ENCODE measurements around the gene SMC1A. TPM values are rescaled to one million over a fixed set of nuclear protein-coding genes. Genes with fewer than 3 reads are reported as not detected.

The SMC1A gene
- total RNA-seq, 4 donors from 2014 or later = 23.0 to 48.9 (median 30.4) TPM

- intact Hi-C loops (cut with DNase I; ENCODE audit: low total_unique reads) = no loop called here
- no peak overlapping the region for H3K4me3 ChIP-seq (ENCODE audit: low read depth, poor library complexity, severe bottlenecking)
- WGBS, 2 donors = 56 to 58% methylated on average over 14 of the region's 14 CpGs
- DNase-seq (ENCODE audit: low spot score in 2 of 2) = no peak
- TF ChIP-seq POLR2A (IDR thresholded peaks at IDR 0.05) = no peak
- TF ChIP-seq, protein P1, sequence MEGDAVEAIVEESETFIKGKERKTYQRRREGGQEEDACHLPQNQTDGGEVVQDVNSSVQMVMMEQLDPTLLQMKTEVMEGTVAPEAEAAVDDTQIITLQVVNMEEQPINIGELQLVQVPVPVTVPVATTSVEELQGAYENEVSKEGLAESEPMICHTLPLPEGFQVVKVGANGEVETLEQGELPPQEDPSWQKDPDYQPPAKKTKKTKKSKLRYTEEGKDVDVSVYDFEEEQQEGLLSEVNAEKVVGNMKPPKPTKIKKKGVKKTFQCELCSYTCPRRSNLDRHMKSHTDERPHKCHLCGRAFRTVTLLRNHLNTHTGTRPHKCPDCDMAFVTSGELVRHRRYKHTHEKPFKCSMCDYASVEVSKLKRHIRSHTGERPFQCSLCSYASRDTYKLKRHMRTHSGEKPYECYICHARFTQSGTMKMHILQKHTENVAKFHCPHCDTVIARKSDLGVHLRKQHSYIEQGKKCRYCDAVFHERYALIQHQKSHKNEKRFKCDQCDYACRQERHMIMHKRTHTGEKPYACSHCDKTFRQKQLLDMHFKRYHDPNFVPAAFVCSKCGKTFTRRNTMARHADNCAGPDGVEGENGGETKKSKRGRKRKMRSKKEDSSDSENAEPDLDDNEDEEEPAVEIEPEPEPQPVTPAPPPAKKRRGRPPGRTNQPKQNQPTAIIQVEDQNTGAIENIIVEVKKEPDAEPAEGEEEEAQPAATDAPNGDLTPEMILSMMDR (IDR thresholded peaks at IDR 0.05) = no peak
Observed at GRCh38 chrX:53356186-53356585, 66.3 kb downstream of the SMC1A start.

- no peak overlapping the region for H3K4me3 ChIP-seq (ENCODE audit: low read depth, poor library complexity, severe bottlenecking)
- DNase-seq (ENCODE audit: low spot score in 2 of 2) = no peak
- TF ChIP-seq, protein P1 (IDR thresholded peaks at IDR 0.05) = no peak
- no peak for TF ChIP-seq POLR2A (IDR thresholded peaks at IDR 0.05)
- intact Hi-C loops (cut with DNase I; ENCODE audit: low total_unique reads) = no loop called here
- WGBS, 2 donors = 77 to 83% methylated on average over 2 of the region's 2 CpGs
Observed at GRCh38 chrX:53354669-53355068, 67.8 kb downstream of the SMC1A start.

GRCh38 chrX:53347948-53348347, 74.5 kb downstream of the SMC1A start:
- intact Hi-C loops (cut with DNase I; ENCODE audit: low total_unique reads) = no loop called here
- no peak overlapping the region for H3K4me3 ChIP-seq (ENCODE audit: low read depth, poor library complexity, severe bottlenecking)
- TF ChIP-seq, protein P1 (IDR thresholded peaks at IDR 0.05) = no peak
- TF ChIP-seq POLR2A (IDR thresholded peaks at IDR 0.05) = no peak
- DNase-seq (ENCODE audit: low spot score in 2 of 2) = no peak
- 52 to 53% methylated on average over 2 of the region's 2 CpGs for WGBS, 2 donors

GRCh38 chrX:53340852-53341645, 81.4 kb downstream of the SMC1A start:
- WGBS, 2 donors = 62 to 63% methylated on average over 10 to 12 of the region's 12 CpGs
- no peak for DNase-seq (ENCODE audit: low spot score in 2 of 2)

GRCh38 chrX:53337101-53337500, 85.4 kb downstream of the SMC1A start:
- WGBS, 2 donors = 85 to 93% methylated on average over 10 of the region's 10 CpGs
- intact Hi-C loops (cut with DNase I; ENCODE audit: low total_unique reads) = no loop called here
- no peak for TF ChIP-seq POLR2A (IDR thresholded peaks at IDR 0.05)
- TF ChIP-seq, protein P1 (IDR thresholded peaks at IDR 0.05) = no peak
- DNase-seq (ENCODE audit: low spot score in 2 of 2) = no peak
- no peak overlapping the region for H3K4me3 ChIP-seq (ENCODE audit: low read depth, poor library complexity, severe bottlenecking)

More at GRCh38 chrX:53340852-53341645, 81.4 kb downstream of the SMC1A start:
- intact Hi-C loops (cut with DNase I; ENCODE audit: low total_unique reads) = no loop called here
- no peak for TF ChIP-seq POLR2A (IDR thresholded peaks at IDR 0.05)
- TF ChIP-seq, protein P1 (IDR thresholded peaks at IDR 0.05) = no peak
- no peak overlapping the region for H3K4me3 ChIP-seq (ENCODE audit: low read depth, poor library complexity, severe bottlenecking)

All from lower leg skin (tissue), 4 donors.